CD4-positive, alpha-beta T cell (primary cell): Measurements from ENCODE around the gene BCO1. TPM values are rescaled to one million over a fixed set of nuclear protein-coding genes. Genes with fewer than 3 reads are reported as not detected.

ENCODE experiments used
- ATAC-seq: fragments of 200-7000 bp; cut with Tn5 transposase; one replicate; pipeline ENCODE4 v1.10.0; 2022; ENCODE audit warnings: mild to moderate bottlenecking; ENCODE audit not compliant: poor library complexity
- CTCF ChIA-PET: fragments of 350-600 bp; sonication (Branson Sonifier 250); formaldehyde crosslinking; loops from one replicate; lab custom pipeline; 2021; ENCODE audit warnings: antibody characterized with exemption, inconsistent platforms; lab: Charles Lee
- POLR2A ChIA-PET: fragments of 350-600 bp; sonication (Branson Sonifier 250); formaldehyde crosslinking; loops from one replicate; lab custom pipeline; 2021; ENCODE audit warnings: antibody characterized with exemption, inconsistent platforms; lab: Charles Lee
- DNase-seq, 14 experiments: peaks; one replicate each; pipeline ENCODE4 v3.0.0-alpha.2; 2013 to 2020; ENCODE audit warnings: mixed read lengths in 2 of 14
- H3K27ac ChIP-seq, 2 donors: one replicate each; pipeline versions ENCODE4 v1.5.1 to v1.7.0; 2013; ENCODE audit warnings: low read length in 2 of 2, low read depth in 1 of 2, mild to moderate bottlenecking in 1 of 2
- H3K27me3 ChIP-seq, 2 experiments: 1 replicate in 1 of 2; 2 replicates in 1 of 2; pipeline versions ENCODE4 v1.6.1 to v1.7.0; 2013; ENCODE audit warnings: low read length in 2 of 2, control low read depth in 1 of 2, mild to moderate bottlenecking in 1 of 2, moderate library complexity in 1 of 2; ENCODE audit not compliant: insufficient read depth in 2 of 2, control insufficient read depth in 1 of 2
- H3K36me3 ChIP-seq: one replicate; pipeline ENCODE4 v1.6.1; 2013; ENCODE audit warnings: low read length, control low read depth; ENCODE audit not compliant: insufficient read depth
- H3K4me1 ChIP-seq: one replicate; pipeline ENCODE4 v1.6.1; 2013; ENCODE audit warnings: low read length, control low read depth; ENCODE audit not compliant: insufficient read depth
- H3K4me3 ChIP-seq: one replicate; pipeline ENCODE4 v1.5.1; 2013; ENCODE audit warnings: mild to moderate bottlenecking, low read length, moderate library complexity
- H3K9me3 ChIP-seq, 2 experiments: 1 replicate in 1 of 2; 2 replicates in 1 of 2; pipeline versions ENCODE4 v1.6.1 to v1.7.0; 2013; ENCODE audit warnings: low read length in 2 of 2, mild to moderate bottlenecking in 2 of 2, control low read depth in 1 of 2, moderate library complexity in 1 of 2; ENCODE audit not compliant: control insufficient read depth in 1 of 2, insufficient read depth in 1 of 2
- H3K27ac Mint-ChIP-seq: one replicate; pipeline ENCODE4 v1.8.0; 2020; ENCODE audit warnings: mixed read lengths
- H3K27me3 Mint-ChIP-seq: one replicate; pipeline ENCODE4 v1.8.0; 2021; ENCODE audit warnings: mixed read lengths
- H3K36me3 Mint-ChIP-seq: one replicate; pipeline ENCODE4 v1.8.0; 2021; ENCODE audit warnings: low read depth, mixed read lengths
- H3K4me1 Mint-ChIP-seq: one replicate; pipeline ENCODE4 v1.8.0; 2021; ENCODE audit warnings: low read depth, mixed read lengths
- H3K4me3 Mint-ChIP-seq: one replicate; pipeline ENCODE4 v1.8.0; 2020; ENCODE audit warnings: mild to moderate bottlenecking, mixed read lengths
- H3K9me3 Mint-ChIP-seq: one replicate; pipeline ENCODE4 v1.8.0; 2020; ENCODE audit warnings: mixed read lengths
- intact Hi-C, 2 experiments: fragments of 100-400 bp; cut with DNase I in 1 of 2; cut with micrococcal nuclease in 1 of 2; formaldehyde crosslinking; loops; one replicate each; pipeline versions ENCODE4 v1.15.1 to v1.9.0; 2023 to 2025; cut with DNase I, micrococcal nuclease
- total RNA-seq, 174 experiments: library from RNA in 2 of 174; stranded (reverse) in 2 of 174; gene quantifications; one replicate each; pipeline ENCODE4 v1.2.3 and lab custom pipeline; 2021 to 2026
- TF ChIP-seq, protein P1 (sequence below): fragments of 200-600 bp; IDR thresholded peaks from one replicate; pipeline ENCODE4 v1.8.0; 2022; ENCODE audit warnings: antibody characterized with exemption, mild to moderate bottlenecking

BCO1 gene
- total RNA-seq, 2 experiments from 2014 or later = not detected

DNA sequence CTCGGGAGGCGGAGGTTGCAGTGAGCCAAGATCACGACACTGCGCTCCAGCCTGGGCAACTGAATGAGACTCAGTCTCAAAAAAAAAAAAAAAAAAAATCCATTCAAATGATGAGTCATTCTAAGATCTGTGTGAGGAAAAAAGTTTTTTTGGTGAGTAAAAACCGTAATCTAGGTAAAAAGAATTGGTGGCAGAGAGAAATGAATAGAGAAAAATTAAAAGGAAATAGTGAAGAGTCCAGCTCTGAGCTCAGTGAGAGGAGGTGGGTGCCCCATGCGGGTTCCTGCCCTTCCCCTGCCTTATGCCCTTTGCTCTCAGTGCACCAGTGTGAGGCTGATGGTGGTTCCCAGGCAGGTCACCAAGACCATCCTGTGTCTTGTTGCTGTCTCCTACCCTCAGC is 97.2 kb downstream of the BCO1 start:
- Histone ChIP-seq H3K9me3 (no peaks in the 10 kb centered on the region), H3K27ac (no peak overlapping the region), H3K36me3 (no peaks in the 10 kb centered on the region), H3K4me1 (no peaks in the 10 kb centered on the region), H3K27me3 (no peaks in the 10 kb centered on the region), H3K4me3 (no peak overlapping the region)
- ATAC-seq (no peak), DNase-seq (no peak)
- CTCF ChIA-PET = no interaction called here
- TF ChIP-seq, protein P1, sequence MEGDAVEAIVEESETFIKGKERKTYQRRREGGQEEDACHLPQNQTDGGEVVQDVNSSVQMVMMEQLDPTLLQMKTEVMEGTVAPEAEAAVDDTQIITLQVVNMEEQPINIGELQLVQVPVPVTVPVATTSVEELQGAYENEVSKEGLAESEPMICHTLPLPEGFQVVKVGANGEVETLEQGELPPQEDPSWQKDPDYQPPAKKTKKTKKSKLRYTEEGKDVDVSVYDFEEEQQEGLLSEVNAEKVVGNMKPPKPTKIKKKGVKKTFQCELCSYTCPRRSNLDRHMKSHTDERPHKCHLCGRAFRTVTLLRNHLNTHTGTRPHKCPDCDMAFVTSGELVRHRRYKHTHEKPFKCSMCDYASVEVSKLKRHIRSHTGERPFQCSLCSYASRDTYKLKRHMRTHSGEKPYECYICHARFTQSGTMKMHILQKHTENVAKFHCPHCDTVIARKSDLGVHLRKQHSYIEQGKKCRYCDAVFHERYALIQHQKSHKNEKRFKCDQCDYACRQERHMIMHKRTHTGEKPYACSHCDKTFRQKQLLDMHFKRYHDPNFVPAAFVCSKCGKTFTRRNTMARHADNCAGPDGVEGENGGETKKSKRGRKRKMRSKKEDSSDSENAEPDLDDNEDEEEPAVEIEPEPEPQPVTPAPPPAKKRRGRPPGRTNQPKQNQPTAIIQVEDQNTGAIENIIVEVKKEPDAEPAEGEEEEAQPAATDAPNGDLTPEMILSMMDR = no peak
- H3K4me3 Mint-ChIP-seq = no peak overlapping the region
- H3K9me3 Mint-ChIP-seq = no peaks in the 10 kb centered on the region
- H3K36me3 Mint-ChIP-seq = peaks cover 17% of the 10 kb centered on the region
- POLR2A ChIA-PET = no interaction called here
- intact Hi-C loops = no loop called here
- H3K27ac Mint-ChIP-seq = no peak overlapping the region
- H3K4me1 Mint-ChIP-seq = peaks cover 4% of the 10 kb centered on the region
- H3K27me3 Mint-ChIP-seq = no peaks in the 10 kb centered on the region

DNA sequence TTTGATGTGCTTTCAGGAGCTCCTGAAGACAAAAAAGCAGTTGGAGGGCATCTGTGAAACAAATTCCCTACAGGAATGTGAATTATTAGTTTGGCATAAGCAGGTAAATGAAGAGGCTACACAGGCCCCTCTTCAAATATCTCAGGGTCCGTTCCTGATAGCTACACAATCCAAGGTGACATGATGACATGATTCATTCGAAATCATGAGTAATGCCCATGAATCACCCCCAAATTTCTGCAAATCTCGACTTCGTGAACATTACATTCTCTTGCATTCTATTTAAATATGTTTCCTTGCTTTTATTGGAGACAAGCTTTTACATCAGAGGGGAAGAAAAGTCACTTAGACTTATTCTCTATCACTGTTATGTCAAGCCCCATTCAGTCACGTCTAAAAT is 98.6 kb downstream of the BCO1 start:
- Histone ChIP-seq H3K4me1 (no peaks in the 10 kb centered on the region), H3K9me3 (no peaks in the 10 kb centered on the region), H3K4me3 (no peak overlapping the region), H3K27ac (no peak overlapping the region), H3K36me3 (no peaks in the 10 kb centered on the region), H3K27me3 (no peaks in the 10 kb centered on the region)
- intact Hi-C loops = no loop called here
- ChIA-PET CTCF (interaction anchor here (0.5 to 0.7 kb wide), 2 partner anchors 18 to 1921 kb away, joined by 3 read pairs; no protein-coding TSS in a partner anchor), POLR2A (no interaction called here)
- H3K27me3 Mint-ChIP-seq = no peaks in the 10 kb centered on the region
- peaks cover 4% of the 10 kb centered on the region for H3K4me1 Mint-ChIP-seq
- no peak overlapping the region for H3K27ac Mint-ChIP-seq
- H3K4me3 Mint-ChIP-seq = no peak overlapping the region
- H3K36me3 Mint-ChIP-seq = peaks cover 17% of the 10 kb centered on the region
- TF ChIP-seq, protein P1 = no peak
- peaks cover 2% of the 10 kb centered on the region for H3K9me3 Mint-ChIP-seq
- DNase-seq (no peak), ATAC-seq (no peak)

Other genes with a start within 250 kb of the BCO1 start
- 10 to 100 TPM; 67.7 to 68.8 TPM for gene CMC2, start 231.8 kb upstream of the BCO1 start, total RNA-seq
- gene CENPN, start 231.5 kb upstream of the BCO1 start, total RNA-seq = 1 to 10 TPM; 8.7 to 9.7 TPM
- 10 to 100 TPM; 29.9 to 31.7 TPM for gene ATMIN, start 202.8 kb upstream of the BCO1 start, total RNA-seq
- gene C16orf46, start 161.5 kb upstream of the BCO1 start, total RNA-seq = under 1 TPM in 1 of 2 experiments, not detected in 1; 0.55 TPM
- 1 to 10 TPM; 2.3 to 3.2 TPM for gene GCSH, start 142.3 kb upstream of the BCO1 start, total RNA-seq
- 1 to 10 TPM; 4.5 to 4.7 TPM for gene GAN, start 76.3 kb downstream of the BCO1 start, total RNA-seq
- gene CMIP, start 206.1 kb downstream of the BCO1 start, total RNA-seq = 10 to 100 TPM; 33.5 to 35.3 TPM